ENCODE data around the gene FCHSD1. TPM values are rescaled to one million over a fixed set of nuclear protein-coding genes. Genes with fewer than 3 reads are reported as not detected.
A peak's percentile ranks its signal among the peaks of the same experiment; 100 is the strongest.

Gene FCHSD1
- total RNA-seq, result 5.8 TPM

DNA sequence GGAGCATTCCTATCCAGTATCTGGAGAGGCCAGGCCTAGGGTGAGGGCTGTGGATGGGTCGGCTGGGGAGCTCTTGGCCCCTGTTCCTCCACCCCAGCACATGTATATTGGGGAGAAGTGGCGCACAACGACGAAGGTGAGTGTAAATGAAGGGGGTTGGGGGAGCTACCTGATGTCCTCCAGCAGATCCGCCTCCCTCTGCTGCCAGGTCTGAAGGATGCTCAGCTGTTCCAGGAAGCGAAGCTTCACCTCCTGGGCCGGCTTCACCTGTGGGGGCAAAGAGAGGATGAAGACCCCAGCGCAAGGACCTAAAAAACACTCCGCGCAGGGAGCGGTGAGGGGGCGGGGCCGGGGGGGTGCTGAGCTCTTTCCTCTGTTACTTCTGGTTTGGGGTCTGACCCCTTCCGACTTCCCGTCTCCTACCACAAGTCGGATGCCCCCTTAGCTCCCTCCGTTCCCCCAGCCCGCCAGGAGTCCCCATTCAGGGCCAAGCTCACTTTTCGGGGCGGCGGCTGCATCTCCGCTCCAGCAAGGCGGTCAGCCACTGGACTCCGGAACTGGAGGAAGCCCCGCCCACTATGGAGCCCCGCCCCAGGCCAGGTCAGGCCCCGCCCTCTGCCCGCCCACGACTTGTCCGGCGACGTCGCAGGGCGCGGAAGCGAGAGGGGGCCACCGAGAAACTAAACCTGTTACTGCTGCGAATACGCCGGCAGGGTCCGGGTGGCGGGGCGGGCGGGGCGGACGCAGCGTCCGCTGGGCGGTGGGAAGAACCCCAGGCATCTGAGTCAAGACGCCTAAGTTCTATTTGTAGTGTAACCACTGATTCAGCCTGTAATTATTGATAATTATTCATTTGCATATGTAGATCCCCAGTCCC lies at the start of gene FCHSD1:
Gene FCHSD1 (minus strand): TSS at position 568 of the 877 bp plus-strand sequence. CDS start 50 bp downstream, at position 518.
- peak; percentile 90 for ATAC-seq

DNA sequence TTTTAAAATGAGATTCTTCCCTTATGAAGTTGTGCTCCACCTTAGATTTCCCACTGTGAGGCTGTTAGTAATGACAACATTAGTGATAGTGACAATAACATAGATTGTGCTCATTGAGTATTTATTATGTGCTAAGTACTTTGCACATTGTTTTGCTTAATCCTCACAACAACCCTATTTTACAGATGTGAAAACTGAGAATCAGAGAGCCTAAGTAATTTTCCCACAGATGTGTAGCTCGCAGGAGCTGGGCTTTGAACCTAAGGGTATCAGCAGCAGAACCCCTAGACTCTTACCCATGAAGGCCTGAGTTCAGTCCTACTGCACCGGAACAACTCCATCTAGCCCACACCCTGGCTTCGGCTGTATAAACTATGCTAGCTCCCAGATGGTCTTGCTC lies 46.4 kb upstream of the FCHSD1 start:
- ATAC-seq, result no peak

DNA sequence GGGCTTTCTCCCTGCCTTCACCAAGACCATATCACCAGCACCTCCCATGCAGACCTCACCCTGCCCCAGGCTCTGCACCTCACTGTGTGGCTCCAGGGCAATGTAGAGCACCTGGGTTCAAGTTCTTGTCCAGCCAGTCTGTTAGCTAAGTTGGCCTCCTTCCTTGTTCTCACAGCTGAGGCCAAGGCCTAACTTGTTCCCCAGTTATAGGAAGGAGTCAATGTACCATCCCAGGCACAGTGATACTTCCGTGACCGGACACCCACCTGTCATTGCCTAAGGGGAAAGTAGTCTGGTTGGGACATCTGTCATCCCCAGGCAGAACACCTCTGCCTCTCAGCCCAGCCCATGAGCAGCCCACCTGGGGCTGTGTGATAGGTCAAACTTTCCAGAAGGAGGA lies 45.2 kb upstream of the FCHSD1 start:
- peak; percentile 49 for ATAC-seq

DNA sequence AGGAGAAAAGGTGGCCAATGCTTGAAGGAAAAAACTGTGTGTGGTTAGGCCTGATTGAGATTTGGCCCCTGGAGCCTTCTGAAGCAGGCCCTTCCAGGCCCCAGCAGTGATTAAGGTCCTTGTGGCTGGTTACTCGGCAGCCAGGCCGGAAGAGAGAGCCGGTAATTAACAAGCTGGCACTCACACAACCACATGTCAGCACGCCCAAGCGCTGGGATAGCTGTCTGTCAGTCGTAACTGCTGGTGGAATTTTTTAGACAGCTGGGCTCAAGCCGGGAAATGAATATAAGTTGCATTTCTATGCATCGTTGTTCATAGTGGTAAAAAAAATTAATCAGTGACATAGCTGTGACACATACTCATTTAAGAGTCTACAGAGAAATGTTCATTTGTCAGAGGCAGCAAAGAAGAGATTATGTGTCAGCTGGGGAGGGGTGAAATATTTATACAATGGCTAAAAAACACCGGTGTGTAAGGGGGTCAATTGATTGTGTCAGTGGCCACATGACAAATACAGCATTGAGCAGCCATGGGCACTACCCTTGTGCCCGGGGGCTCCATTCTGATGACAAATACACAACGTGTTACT lies 44.5 kb upstream of the FCHSD1 start:
- ATAC-seq, result peak; percentile 24

DNA sequence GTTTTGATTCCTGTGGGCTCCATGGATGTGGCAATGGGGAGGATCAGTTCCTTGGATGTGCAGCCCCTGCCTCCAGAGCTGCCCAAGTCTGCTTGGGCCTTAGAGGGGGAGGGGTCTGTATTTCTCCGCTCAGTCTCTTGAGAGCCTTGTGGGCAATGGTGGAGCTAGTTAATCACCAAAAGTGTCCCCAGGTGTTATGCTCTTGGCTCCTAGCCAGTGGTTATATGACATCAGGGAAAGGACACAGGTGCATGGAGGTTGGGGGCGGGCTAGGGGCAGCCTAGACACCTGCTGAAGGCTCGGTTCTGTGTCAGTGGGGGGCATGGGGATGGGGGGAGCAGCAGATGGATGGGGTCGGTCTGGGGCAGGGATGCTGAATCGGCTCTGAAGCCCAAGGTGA lies 43.3 kb upstream of the FCHSD1 start:
- no peak for ATAC-seq

DNA sequence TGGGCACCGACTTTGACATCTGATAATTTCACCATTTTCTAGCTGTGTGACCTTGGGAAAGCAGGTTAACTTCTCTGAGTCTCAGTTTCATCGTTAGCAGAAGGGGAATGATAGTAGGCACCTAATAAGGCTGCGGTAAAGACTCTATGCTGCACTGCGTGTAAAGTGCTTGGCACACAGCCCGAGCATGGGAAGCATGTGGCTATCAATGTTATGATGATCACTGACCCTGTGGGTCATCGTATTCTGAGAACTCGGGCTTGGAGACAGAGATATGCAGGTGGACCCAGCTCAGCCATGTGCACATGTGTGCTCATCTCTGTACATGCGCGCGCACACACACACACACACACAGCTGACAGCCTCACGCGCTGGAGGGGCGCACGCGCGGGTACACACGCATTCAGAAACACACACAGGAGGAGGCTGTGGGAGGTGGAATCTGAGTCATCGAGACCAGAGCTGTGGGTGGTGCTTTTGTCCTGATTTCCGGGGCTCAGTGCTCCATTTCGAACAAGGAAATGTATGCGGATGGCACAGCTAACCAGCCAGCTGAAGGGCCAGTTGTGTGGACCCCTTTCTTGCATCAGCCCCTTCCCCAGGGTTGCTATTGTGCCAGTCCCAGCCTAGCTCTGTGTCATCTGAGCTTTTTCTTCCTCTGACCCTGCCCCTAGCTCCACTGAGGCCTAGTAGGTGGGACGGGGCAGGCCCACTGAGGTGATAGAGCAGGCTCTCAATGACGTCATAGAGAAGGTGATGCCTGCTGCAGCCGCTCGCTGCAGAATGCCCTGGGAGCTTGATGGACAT lies 41.9 kb upstream of the FCHSD1 start:
- ATAC-seq, result peak; percentile 40

DNA sequence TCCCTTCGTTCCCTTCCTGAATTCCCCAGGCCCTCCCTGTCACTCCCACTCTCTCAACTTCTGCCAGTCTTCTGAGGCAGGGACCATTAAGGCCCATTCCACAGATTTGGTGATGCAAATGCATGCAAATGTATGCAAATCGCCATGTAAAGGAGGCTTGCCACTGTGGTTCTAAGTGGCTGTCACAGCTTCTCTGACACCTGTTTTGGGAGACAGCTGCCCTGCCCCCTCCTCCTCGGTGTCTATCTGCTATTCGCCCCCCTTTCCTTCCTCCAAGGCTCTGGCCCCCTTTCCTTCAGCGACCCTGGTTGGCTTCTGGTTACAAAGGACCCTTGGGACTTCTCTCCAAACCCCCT lies 41.3 kb upstream of the FCHSD1 start:
- ATAC-seq, result no peak

DNA sequence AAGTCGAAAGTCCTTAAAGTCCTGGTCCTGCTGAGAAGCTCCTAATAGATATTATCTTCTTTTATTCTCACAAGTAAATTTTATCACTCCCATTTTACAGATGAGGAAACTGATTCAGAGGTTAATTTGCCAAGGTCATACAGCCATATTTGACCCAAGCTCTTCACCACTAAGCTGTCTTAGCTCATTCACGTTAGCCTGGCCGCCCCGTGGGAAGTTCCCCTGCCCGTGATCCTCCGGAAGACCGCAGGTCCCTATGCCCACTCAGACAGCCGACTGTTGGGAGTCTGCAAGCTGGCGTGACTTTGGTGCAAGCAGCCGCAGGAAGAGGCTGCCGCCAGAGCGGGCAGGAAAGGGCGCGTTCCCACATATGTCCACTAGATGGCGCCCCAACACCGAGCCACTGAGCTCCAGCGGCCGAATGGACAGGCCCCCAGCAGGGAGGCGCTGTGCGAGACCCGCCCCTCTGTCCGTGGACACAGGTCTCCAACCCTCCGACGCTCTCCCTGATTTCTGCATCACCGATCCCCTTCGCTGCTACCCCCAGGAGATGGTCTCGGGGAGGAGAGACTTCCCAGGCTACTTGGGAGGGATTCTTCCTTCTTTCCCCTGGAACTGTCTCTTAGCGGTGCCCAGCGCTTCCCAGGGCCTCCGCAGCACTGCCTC lies 40.8 kb upstream of the FCHSD1 start:
- ATAC-seq, result peak; percentile 86

DNA sequence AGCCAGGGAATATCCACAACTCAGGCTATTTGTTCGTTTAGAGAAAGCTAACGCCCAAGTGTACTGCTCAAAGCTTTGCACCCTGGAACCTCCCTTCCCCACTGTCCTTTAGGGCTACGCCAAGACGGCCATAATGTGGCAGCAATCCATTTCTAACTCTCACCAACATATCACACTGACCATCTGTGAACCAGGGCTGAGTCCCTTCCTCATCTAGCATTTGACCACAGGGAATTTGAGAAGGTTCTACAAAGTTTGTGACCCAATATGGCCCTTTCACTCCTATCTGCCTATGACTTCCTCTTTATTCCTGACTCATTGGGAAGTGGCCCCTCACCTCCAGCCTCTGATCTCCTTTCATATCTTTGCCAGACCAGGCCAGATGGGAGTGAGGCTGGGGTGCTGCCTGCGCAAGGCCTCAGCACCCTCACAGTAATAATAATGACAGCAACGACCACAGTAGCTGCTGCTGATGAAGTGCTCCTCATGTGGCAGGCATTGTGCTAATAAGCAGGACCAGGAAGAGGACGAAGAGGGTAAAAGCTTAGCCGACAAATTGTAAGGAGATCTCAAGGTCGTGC lies 40.2 kb upstream of the FCHSD1 start:
- no peak for ATAC-seq

DNA sequence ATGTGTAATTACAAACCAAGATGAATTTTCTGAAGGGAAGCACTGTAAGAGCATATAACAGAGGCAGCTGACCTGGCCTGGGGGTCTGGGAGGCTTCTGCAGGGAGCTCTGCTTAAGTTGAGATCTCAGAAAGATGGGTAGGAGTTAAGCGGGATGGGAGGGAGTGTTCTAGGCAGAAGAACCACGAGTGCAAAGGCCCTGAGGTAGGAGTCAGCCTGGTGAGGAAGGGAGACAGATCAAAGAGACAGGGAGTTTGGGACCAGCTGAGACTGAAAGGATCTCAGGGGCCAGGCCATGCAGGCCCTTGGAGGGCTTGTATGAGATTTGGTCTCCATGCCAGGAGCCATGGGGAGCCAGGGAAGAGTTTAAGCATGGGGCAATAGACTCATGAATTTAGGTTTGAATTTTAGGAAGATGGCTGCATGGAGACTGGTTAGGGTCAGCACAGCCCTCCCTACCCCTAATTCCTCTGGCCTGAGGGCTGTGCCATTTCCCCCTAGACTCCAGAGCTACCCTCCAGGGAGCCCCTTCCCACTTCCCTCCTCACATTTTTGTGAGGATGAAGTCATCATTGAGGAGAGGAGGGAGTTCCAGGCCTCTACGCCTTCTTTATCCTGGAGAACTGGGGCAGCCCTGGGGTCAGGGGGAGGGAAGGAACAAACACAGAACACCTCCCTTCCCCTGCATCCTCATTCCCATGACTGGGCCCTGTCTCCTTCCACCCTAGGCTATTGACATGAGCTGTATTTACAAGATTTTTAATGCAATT lies 35.6 kb upstream of the FCHSD1 start:
- ATAC-seq, result no peak

DNA sequence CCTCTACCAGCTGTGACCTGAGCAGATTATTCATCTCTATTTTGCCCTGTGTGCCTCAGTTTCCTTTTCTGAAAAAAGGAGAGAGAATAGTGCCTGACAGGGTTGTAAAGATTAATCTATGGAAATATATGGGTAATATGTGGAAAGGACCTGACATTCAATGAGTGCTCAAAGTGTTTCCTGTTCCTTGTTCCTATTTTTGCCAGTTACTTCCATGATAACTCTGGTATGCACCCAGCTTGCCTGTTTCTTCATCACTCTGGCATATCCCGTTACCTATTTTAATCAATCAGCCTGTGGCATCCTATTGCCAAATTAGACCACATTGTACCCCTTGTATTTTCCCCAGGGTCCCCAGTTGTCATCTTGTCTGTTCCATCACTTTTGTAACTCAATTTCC lies 34.4 kb upstream of the FCHSD1 start:
- ATAC-seq, result no peak

DNA sequence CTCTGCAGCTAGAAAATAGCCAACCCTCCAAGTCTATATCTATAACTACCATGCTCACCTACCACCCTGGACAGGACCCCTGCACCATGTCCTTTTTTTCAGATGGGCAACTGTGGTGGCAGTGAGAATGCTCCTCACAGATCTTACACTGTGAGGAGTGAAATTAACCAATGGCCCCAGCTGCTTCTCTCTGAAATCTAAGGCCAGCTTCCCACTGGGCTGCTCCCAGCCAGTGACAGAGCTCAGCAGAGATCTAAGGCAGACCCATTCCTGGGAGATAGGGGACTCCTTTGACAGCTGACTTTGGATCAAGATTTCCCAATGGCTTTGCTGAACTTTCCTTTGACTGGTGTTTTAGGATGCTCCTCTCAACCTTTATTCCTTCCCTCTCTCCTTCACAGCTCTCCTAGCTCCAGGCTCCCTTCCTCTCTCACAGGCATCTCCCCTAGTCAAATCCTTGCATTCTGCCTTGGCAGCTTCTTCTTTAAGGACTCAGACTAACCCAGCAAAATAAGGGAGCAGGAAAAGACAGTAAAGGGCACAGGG lies 32.5 kb upstream of the FCHSD1 start:
- ATAC-seq, result no peak

DNA sequence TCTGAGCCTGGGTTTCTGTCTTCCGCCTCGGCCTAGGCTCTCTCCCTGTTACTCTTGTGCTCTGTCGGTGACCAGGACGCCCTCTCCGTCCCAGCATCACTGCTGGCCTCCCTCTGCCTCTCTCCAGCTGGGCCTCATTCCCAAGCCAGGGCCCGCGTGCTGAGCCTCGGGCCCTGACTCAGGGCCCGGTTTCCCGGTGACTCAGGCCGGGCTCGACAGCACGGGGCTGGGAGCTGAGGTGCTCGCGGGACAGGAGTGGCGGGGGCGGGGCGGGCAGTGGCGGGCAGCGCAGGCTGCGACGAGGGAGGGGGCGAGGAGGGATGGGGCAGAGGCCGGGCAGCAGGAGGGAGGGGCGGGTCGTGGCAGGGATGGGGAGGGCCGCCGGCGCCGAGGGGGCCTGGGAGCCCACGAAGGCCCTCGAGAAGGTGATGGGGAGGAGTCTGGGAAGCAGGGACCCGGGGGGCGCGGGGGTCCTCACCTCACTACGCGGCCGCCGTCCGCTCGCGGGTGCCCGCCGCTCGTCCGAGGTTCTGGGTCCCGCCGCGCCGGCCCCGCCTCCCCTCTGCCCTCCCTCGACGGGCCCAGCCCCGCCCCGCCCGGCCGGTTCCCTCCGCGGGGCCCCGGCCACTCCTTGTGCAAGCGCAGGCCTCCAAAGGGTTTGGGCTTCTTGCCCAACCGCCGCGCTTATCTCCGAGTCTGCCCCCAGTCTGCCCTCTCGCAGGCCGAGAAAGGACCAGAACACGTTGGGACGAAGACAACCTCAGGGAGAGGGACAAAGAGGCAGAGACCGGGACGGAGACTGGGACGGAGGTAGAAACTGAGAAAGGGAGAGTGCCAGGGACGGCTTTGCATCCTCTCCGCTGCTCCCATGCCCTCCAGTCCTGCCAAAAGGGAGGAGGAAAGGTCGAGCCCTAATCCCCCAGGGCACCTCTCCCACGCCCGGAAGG lies 30.8 kb upstream of the FCHSD1 start, which contains the start of gene ARAP3:
Gene ARAP3 (minus strand): TSS at position 536 of the 947 bp plus-strand sequence. CDS start 1,744 bp downstream, outside the sequence.
- ATAC-seq, result peak; percentile 94

DNA sequence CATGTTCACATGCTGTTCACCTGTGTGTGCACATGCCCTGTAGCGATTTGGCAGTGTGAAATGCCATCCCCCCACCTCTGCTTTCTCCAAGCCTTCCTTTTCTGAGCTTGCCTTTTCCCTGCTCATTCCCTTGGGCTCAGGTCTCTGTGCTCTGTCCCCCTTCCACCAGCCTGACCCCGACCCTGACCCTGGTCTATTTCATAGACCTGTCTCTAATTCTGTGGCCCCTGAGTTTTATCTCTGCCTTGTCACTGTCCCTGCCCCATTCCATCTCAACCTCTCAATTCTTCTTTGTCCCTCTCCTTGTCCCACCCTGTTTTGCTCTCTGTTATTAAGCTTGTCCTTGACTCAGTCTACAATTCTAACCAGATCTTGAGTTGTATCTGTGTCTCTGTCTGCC lies 30.1 kb upstream of the FCHSD1 start:
- ATAC-seq, result no peak

DNA sequence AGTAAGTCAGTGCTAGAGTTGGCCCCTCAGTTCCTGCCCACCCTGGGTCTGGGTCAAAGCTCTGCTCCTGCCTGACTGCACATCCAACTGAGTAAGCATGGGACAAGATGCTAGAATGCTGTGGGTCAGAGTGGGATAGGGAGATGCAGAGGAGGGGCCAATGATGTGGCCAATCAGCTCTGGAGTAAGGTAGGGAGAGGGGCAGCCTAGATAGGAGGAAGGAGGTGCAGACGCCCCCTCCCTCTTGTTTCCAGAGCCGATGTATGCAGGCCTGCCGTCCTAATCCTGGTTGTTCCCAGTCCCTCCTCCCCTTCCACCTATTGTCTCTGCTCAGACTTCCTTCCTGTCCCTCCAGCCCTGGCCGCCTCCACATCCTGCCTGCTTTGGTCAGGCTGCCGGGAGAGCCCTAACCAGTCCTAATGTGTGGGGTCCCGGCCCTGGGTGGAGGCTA lies 29.6 kb upstream of the FCHSD1 start:
- ATAC-seq, result peak; percentile 38

DNA sequence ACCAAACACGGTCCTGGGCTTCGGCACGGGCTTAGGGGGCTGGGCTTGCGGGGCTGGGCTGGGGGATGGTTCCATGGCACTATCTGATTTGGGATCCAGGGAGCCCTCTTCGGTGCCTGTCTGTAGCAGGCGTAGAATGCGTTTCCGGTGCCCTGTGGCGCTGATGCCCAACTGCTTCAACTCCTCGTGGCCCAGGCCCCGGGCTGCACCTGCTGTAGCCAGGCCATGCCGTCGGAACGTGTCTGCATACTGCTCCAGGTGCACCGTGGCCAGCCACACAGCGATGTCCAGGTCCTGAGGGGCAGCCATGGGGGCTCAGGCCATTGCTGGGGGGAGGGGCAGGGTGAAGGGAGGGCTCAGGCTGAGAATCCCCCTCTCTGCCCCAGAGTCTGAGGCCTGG lies 29.0 kb upstream of the FCHSD1 start:
- ATAC-seq, result no peak

DNA sequence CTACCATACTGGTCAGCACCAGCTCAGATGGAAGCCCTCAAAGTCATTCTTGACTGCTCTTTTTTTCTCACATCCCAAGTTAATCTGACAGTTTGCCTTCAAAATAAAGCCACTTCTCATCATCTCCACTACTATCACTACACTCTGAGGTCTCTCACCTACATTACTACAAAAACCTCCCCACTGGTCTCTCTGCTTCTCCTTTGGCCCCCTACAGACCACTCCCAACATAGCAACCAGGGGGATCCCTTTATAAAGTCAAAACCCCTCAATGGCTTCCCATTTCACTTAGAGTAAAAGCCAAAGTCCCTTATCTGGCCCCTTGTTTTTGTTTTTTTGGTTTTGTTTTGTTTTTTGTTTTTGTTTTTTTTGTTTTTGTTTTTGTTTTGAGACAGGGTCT lies 26.2 kb upstream of the FCHSD1 start:
- ATAC-seq, result no peak

DNA sequence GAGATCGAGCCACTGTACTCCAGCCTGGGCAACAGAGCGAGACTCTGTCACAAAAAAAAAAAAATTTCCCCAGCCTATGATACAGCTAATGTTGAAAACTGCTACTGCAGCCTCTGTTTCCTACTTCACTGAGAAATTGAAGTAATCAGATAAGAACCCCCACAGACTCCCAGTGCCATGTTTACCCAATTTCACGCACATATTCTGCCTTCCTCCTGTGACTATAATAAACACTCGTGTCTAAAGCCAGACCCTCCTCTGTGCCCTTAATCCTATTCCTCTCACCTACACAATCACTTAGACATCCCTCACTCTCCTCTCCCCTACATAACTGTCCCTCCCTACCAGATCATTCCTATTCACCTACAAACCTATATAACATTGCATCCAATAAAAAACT lies 24.5 kb upstream of the FCHSD1 start:
- ATAC-seq, result no peak

DNA sequence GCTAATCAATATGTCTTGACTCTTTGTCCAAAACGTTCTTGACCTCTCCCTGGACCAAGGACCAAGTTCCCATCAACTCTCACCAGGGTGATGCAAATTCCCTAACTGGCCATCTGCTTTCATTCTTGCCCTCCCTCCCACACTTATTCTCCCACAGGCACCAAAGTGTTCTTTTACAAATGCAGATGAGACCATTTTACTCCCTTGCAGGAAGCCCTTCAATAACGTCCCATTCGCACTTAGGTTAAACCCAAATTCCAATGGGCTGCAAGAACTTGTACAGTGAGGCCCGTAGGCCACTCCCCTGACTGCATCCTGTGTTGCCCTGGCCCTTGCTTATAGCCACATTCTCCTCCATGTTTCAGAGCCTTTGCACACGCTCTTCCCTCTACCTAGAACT lies 23.5 kb upstream of the FCHSD1 start:
- no peak for ATAC-seq

Measured in esophagus mucosa (tissue), 1 donor.